SK-N-SH treated with all-trans-retinoic acid at 6 μM for 48 hours (cell line): ENCODE results near the gene TRIM66.

Experiments
- CSDC2 ChIP-seq: fragments of 250-450 bp; sonication (Bioruptor Pico); IDR thresholded peaks from 2 replicates; pipeline ENCODE4 v1.5.0; 2020; ENCODE audit warnings: mild to moderate bottlenecking, moderate library complexity
- RARB ChIP-seq: fragments of 250-450 bp; sonication (Bioruptor Pico); IDR thresholded peaks from 2 replicates; pipeline ENCODE4 v1.8.0; 2021; ENCODE audit warnings: mild to moderate bottlenecking, moderate library complexity
- SNAI2 ChIP-seq: fragments of 250-450 bp; sonication (Bioruptor Pico); IDR thresholded peaks from 2 replicates; pipeline ENCODE4 v1.5.0; 2020; ENCODE audit warnings: mild to moderate bottlenecking, moderate library complexity
- ZFP3 ChIP-seq: fragments of 250-450 bp; sonication (Bioruptor Pico); IDR thresholded peaks from 2 replicates; pipeline ENCODE4 v1.5.0; 2020; ENCODE audit warnings: mild to moderate bottlenecking, moderate library complexity

GRCh38 chr11:8724682-8725081 is 42.2 kb upstream of the TRIM66 start:
- TF ChIP-seq RARB (no peak), CSDC2 (no peak), ZFP3 (no peak), SNAI2 (CRISPR knock-in tag) (no peak)
